HG03064 (cell line): ENCODE results near the gene PUSL1.

Source experiments
- ATAC-seq: cut with Tn5 transposase; IDR thresholded peaks from one replicate; pipeline ENCODE4 v1.9.1; 2021; ENCODE audit warnings: low read depth; ENCODE audit not compliant: unreplicated experiment

The PUSL1 gene

DNA sequence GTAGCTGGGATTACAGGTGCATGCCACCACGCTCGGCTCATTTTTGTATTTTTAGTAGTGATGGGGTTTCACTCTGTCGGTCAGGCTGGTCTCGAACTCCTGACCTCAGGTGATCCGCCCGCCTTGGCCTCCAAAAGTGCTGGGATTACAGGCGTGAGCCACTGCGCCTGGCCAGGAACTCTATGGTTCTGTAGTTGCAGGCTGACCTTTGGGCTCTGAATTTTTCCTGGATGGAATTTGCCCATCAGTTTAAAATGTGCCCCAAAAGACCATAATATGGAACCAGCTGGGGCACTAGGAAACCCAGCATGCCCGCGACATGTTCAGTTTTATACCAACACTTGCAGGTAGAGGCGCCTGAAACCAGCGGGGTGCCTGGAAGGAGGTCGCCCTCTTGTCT, 29.8 kb upstream of the PUSL1 start:
- ATAC-seq, result no peak

DNA sequence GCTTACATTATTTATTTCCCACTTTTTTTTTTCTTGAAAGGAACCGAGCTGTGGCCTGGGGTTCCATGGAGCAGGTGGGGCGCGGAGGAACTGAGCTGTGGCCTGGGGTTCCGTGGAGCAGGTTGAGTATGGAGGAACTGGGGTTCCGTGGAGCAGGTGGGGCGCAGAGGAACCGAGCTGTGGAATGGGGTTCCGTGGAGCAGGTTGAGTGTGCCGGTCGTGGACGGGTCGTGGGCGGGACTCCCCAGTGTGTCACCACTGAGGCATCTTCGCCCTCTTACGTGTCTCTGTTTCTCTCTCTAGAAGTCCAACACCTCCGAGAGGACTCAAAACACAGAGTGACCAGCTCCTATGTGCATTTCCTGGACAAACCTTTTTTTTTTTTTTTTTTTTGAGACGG, 29.4 kb upstream of the PUSL1 start:
- no peak for ATAC-seq

DNA sequence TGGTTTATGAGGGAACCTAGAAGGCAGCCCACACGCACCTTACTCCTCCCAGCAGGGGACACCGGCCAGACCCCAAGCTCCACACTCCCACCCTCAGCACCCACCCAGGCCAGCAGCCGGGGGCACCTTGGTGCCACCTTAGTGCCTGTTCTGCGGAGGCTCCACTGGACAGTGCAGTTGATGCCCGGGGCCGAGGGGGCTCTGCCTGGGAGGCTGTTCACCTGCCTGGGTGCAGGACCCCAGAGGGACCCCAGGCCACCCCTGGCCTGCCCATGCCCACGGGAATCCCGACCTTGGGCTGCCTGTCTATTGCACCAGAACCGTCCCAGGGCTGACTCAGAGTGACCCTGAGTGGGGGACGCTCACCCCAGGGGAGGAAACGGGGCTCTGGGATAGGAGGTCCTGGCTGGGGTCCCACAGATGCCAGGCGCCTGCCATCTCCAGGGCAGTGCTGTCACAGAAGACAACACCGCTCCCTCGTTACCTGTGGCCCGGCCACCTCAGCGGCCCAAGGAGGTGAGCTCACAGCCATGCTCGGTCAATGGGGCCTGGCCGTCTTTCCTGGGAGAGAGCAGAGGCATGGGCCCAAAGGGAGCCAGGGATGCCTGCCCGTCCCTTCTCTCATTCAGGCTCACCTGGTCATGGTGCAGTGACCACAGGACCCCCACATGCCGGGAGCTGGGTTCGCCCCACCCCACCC, 27.5 kb upstream of the PUSL1 start:
- ATAC-seq, result no peak

DNA sequence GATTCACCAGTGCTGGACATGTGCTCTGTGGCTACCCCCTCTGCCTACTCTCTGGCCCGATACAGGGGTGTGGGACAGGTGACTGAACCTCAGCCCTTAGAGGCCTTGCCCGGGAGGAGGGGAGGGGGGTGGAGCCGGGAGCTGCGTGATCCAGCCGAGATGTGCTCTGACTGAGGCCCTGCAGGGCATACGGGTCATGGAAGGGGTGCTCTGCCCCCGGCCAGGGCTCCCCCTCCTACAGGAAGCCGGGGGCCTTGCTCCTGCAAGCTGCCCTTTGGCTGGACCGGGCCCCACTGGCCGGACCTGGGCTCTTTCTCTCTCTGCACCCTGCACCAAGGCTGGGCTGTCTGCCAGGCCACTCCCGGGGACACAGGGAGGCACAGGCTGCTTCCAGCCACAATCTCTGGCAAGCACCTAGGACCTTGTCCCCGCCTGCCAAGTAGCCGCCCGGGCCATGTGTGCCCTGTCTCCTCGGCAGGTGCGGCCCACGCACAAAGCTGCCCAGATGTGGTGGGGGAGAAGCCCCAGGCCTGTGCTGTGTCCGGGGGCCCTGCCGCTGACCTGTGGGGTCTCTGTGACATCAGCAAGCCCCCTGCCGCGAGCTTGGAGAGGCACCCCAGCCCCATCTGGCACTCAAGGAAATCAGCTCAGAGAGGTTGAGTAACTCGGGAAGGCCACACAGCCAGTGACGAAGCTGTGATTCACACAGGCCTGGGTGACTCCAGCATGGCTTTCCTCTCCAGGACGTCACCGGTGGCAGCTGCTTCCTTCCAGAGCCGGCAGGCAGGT, 26.7 kb upstream of the PUSL1 start:
- no peak for ATAC-seq

DNA sequence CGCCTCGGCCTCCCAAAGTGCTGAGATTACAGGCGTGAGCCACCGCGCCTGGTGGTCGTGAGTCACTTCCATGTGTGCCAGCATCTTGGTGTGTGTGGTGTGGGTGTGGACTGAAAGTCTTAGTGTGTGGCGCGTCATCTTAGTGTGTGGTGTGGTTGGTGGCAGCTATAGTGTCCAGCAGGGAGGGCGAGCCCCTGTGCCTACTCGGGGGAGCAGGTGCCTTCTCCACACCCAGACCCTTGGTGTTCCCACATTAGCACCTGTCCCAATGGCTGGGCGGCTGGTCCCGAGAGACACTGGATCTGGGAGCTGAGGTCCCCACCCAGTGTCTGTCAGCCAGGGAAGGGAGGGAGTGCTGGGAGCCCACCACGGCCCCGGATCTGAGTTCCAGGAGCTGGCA, 25.4 kb upstream of the PUSL1 start:
- no peak for ATAC-seq

DNA sequence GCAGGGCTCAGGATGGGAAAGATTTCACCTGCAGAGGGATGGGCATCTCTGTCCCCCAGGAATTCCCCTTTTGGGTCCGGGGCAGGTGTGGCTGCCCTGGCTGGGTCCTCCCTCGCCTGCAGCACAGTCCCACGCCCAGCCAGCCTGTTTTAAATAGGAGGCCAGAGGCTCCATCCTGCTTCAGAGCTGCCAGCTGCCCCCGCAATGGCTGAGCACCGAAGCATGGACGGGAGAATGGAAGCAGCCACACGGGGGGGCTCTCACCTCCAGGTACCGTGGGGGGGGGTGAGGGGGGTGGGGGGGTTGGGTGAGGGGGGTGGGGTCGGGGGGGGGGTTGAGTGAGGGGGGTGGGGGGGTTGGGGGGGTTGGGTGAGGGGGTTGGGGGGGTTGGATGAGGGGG, 24.6 kb upstream of the PUSL1 start:
- ATAC-seq, result no peak

DNA sequence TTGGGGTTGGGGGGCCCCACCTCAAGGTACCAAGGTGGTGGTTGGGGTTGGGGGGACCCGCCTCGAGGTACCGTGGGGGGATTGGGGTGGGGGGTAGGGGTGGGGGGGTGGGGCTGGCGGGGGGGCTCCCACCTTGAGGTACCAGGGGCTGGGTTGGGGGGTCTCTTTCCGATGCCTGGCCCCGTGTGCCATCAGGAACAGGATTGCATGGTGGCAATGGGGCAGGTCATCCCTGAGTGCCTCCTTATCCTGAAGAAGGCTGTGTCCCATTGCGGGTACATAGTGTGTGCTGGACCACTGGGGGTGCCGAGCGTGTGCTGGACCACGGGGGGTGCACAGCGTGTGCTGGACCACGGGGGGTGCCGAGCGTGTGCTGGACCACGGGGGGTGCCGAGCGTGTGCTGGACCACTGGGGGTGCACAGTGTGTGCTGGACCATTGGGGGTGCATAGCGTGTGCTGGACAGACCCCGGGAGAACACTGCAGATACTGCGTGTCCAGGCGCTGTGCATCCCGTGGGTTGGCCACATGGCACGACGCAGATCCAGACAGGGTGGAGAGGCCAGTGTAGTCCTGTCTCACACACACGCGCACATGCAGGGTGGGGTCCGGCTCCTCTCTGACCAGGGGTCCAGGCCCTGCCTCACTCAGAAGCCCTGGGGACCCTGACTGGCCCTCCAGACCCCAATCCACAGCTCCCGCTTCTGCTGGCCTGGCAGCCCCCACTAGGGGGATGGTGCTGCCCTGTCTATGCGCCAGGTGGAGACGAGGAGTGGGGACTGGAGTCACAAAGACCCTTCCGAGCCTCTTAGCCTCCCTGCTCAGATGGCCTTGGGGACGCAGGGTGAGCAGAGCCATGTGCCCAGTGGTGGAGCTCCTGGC, 23.9 kb upstream of the PUSL1 start:
- no peak for ATAC-seq

DNA sequence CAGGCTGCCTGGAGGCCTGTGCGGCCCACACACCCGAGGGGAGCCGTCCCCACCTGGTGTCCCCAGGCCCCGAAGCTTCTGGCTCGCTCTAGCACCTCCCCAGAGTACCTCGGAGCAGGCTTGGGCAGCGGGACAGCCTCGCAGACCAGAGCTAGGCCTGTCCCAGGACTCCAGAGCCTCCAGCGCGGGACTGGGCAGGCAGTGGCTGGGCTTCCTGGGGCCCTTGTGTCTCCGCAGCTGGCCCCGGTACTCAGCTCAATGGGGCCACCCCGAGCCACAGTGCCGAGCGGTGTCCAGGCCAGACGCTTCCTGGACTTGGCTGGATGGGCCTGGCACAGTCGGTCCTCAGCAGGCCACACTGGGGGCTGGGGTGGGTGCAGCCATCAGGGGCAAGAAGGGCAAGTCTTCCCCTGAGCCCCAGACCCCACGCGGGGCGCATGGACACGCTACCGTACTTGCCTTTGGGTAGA, 23.3 kb upstream of the PUSL1 start:
- ATAC-seq, result no peak

- no peak for ATAC-seq
Observed at GRCh38 chr1:1285611-1286311, 22.6 kb upstream of the PUSL1 start.

- no peak for ATAC-seq
Observed at GRCh38 chr1:1286313-1287261, 21.8 kb upstream of the PUSL1 start.

DNA sequence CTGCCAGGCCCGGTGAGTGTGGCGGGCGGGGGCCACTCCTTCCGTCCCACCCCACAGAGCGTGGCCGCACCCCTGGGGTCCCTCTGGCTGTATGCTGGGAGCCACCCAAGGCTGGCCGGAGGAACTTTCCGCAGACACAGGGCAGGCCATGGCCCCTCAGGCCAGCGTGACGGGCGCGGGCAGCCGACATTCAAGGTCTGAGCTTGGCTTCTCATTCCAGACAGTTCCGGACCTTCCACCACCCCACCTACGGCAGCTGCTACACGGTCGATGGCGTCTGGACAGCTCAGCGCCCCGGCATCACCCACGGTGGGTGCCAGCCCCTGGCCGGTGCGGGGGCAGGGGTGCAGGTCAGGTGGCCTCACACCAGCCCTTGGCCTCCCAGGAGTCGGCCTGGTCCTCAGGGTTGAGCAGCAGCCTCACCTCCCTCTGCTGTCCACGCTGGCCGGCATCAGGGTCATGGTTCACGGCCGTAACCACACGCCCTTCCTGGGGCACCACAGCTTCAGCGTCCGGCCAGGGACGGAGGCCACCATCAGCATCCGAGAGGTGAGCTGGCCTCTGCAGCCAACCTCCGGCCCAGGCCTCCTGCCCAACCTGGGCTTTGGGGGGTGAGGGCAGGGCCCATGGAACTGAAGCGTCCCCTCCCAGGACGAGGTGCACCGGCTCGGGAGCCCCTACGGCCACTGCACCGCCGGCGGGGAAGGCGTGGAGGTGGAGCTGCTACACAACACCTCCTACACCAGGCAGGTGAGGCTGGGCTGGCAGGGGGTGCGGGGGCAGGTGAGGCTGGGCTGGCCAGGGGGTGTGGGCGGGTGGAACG, 20.9 kb upstream of the PUSL1 start:
- no peak for ATAC-seq

DNA sequence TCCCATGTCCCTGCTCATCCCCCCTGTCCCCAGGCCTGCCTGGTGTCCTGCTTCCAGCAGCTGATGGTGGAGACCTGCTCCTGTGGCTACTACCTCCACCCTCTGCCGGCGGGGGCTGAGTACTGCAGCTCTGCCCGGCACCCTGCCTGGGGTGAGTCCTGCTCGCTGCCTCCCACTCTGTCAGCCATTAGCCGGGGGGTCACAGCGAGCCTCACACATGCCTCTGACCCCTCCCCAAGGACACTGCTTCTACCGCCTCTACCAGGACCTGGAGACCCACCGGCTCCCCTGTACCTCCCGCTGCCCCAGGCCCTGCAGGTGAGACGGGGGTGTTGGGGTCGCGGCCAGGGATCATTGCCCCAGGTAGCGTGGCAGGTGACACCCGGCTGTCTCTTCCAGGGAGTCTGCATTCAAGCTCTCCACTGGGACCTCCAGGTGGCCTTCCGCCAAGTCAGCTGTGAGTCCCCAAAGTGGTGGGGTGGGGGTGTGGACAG, 18.1 kb upstream of the PUSL1 start:
- no peak for ATAC-seq

DNA sequence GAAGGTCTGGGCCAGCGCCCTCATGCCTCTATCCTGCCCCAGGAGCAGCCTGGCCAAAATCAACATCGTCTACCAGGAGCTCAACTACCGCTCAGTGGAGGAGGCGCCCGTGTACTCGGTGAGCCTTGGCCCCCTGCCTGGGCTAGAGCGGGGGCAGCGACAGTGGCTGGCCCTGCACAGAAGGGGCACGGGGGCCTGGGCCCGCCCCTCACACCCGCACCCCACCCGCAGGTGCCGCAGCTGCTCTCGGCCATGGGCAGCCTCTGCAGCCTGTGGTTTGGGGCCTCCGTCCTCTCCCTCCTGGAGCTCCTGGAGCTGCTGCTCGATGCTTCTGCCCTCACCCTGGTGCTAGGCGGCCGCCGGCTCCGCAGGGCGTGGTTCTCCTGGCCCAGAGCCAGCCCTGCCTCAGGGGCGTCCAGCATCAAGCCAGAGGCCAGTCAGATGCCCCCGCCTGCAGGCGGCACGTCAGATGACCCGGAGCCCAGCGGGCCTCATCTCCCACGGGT, 17.3 kb upstream of the PUSL1 start:
- no peak for ATAC-seq

DNA sequence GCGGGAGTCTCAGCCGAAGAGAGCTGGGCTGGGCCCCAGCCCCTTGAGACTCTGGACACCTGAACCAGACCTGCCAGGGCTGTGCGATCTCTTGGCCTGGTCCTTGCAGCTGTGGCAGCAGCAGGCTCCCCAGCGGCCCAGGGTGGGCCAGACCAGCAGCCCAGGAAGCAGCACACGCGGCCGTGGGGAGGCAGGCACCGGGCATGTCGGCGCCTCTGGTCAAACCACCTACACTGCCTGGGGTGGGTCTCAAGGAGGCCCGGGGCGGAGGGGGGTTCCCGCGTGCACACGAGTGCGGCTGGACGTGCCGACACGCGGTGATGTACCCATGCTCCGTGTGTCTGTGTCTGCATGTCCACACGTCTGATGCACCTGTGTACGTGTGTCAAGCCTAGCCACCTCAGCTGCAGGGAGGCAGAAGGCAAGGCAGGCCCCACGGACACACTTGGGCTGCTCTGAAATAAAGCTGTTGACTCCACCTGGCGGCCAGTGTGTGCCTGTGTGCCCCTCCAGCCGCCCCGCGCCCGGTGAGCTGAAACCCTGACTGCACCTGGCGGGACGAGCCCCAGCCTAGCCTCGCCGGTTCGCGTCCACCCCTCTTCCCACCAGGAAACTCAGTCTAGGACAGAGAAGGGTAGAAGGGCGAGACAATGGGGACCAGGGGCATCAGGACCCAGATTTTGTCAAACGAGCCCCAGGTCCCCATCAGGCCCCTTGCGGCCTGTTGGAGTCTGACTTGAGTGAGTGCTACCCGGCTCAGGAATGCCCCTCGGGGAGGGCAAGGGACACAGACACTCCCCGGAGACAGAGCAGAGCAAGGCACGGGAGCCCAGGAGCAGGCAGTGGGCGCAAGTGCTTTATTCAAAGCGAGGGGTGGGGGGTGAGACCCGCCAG, 16.6 kb upstream of the PUSL1 start:
- no peak for ATAC-seq

GRCh38 chr1:1292442-1292779, 16.0 kb upstream of the PUSL1 start:
- ATAC-seq, result no peak

DNA sequence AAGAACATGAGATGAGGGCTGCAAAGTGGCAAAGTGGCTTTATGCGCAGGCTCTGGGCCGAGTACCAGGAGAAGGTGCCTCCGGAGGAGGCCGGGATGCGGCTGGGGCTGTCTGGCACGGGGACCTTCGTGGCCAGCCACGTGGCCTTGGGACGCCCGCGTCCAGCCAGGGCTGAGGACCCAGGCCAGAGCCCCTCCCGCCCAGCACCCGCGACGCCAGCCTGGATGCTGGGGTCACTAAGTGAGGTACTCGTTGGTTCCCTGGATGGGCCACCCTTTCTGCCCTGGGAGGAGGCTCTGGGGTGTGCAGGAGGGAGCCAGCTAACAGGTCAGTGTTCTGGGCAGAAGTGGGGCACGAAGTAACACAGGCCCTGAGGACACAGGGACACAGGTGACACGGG, 15.5 kb upstream of the PUSL1 start:
- ATAC-seq, result no peak
